SW480 (cell line): ENCODE data around the gene ETV4.

ENCODE experiments used
- DNase-seq: peaks from one replicate; pipeline ENCODE4 v3.0.0-alpha.2; 2016; ENCODE audit warnings: low spot score

Gene ETV4

GRCh38 chr17:43572368-43572980 is 26.3 kb upstream of the ETV4 start:
- DNase-seq: peak; percentile 77

- peak; percentile 71 for DNase-seq
These were observed 24.4 kb upstream of the ETV4 start for GRCh38 chr17:43570518-43570928.

- no peak for DNase-seq
These were observed 22.5 kb upstream of the ETV4 start for GRCh38 chr17:43568506-43569082.

GRCh38 chr17:43563600-43564594 is 17.8 kb upstream of the ETV4 start:
- DNase-seq: no peak

- no peak for DNase-seq
These were observed 16.8 kb upstream of the ETV4 start for GRCh38 chr17:43562679-43563599.

GRCh38 chr17:43560461-43561427 is 14.6 kb upstream of the ETV4 start:
- no peak for DNase-seq

- DNase-seq: no peak
These were observed 13.1 kb upstream of the ETV4 start for GRCh38 chr17:43559161-43559816.

- no peak for DNase-seq
These were observed 12.6 kb upstream of the ETV4 start for GRCh38 chr17:43558805-43559160.

- peak; percentile 81 for DNase-seq
These were observed 10.2 kb upstream of the ETV4 start for GRCh38 chr17:43556292-43556691.

- DNase-seq: no peak
These were observed 8.7 kb upstream of the ETV4 start for GRCh38 chr17:43554857-43555256.

- no peak for DNase-seq
These were observed 7.4 kb upstream of the ETV4 start for GRCh38 chr17:43553573-43553972.

GRCh38 chr17:43552229-43552837 is 6.2 kb upstream of the ETV4 start:
- DNase-seq: no peak

GRCh38 chr17:43550754-43551153 is 4.6 kb upstream of the ETV4 start:
- DNase-seq: no peak

- peak; percentile 56 for DNase-seq
These were observed 3.4 kb upstream of the ETV4 start for GRCh38 chr17:43549496-43549895.

GRCh38 chr17:43548689-43549379 is 2.7 kb upstream of the ETV4 start:
- no peak for DNase-seq

GRCh38 chr17:43547659-43548256 is 1.6 kb upstream of the ETV4 start:
- no peak for DNase-seq

- no peak for DNase-seq
These were observed 1.0 kb upstream of the ETV4 start for GRCh38 chr17:43547189-43547550.

GRCh38 chr17:43545383-43545632 is 832 bp downstream of the ETV4 start:
- DNase-seq: no peak
